K562 (cell line): ENCODE data around the gene CPLANE2. TPM values are rescaled to one million over a fixed set of nuclear protein-coding genes. Genes with fewer than 3 reads are reported as not detected.

Experiments used
- EWSR1 ChIP-seq: fragments of 450-650 bp; IDR thresholded peaks from 2 replicates; pipeline ENCODE4 v1.6.1; 2018; ENCODE audit warnings: borderline replicate concordance, mild to moderate bottlenecking, low read depth, moderate library complexity; ENCODE audit not compliant: partially characterized antibody
- NCOA4 ChIP-seq: fragments of 450-650 bp; IDR thresholded peaks from 2 replicates; pipeline ENCODE4 v1.6.1; 2018; ENCODE audit warnings: mild to moderate bottlenecking; ENCODE audit not compliant: partially characterized antibody
- PHF21A ChIP-seq: fragments of 450-650 bp; IDR thresholded peaks from 2 replicates; pipeline ENCODE4 v1.6.1; 2017; ENCODE audit warnings: low read depth, borderline replicate concordance
- PKNOX1 ChIP-seq: fragments of 450-650 bp; IDR thresholded peaks from 2 replicates; pipeline ENCODE4 v1.6.1; 2016
- POLR3G ChIP-seq: IDR thresholded peaks from 2 replicates; pipeline ENCODE4 v1.6.1; 2011; ENCODE audit not compliant: insufficient read length, insufficient replicate concordance; ENCODE audit errors: extremely low read depth
- REST ChIP-seq, 2 experiments: fragments of 450-650 bp; formaldehyde crosslinking in 1 of 2; IDR thresholded peaks; 2 replicates each; pipeline versions ENCODE4 v1.4.0 to v1.6.1; 2014 to 2020; ENCODE audit warnings: mild to moderate bottlenecking in 2 of 2, borderline replicate concordance in 1 of 2, low read depth in 1 of 2
- RUNX1 ChIP-seq: sonication (generic); IDR thresholded peaks from 2 replicates; pipeline ENCODE4 v1.6.1; 2016; ENCODE audit warnings: antibody characterized with exemption, low read depth
- SP1 ChIP-seq: sonication (generic); formaldehyde crosslinking; IDR thresholded peaks from 2 replicates; pipeline ENCODE4 v1.8.1; 2022; ENCODE audit warnings: mild to moderate bottlenecking, missing genetic modification reagents
- SUPT5H ChIP-seq: fragments of 450-650 bp; IDR thresholded peaks from 2 replicates; pipeline ENCODE4 v1.6.1; 2016
- ZNF316 ChIP-seq: fragments of 450-650 bp; IDR thresholded peaks from 2 replicates; pipeline ENCODE4 v1.6.1; 2016
- ZNF79 ChIP-seq: fragments of 250-450 bp; sonication (Bioruptor Pico); IDR thresholded peaks from 2 replicates; pipeline ENCODE4 v1.4.0; 2020; ENCODE audit warnings: low read depth, mild to moderate bottlenecking, moderate library complexity
- polyA plus RNA-seq, 8 experiments: library from polyadenylated mRNA; depleted of rRNA in 4 of 8; stranded (reverse) in 5 of 8; unstranded in 3 of 8; fragments of >200 nt; fragmentation: Nextera tagmentation in 2 of 8; fragmentation: Illumina TruSeq in 1 of 8; extraction: Ambion mirVana in 2 of 8; extraction: Trizol in 1 of 8; gene quantifications; 2 replicates each; pipeline versions ENCODE4 v1.2.1 to v1.2.3, GENCODE V29; 2011 to 2014; ENCODE audit warnings: inconsistent platforms in 1 of 8, missing spikeins in 1 of 8
- total RNA-seq, 7 experiments: library from RNA; depleted of rRNA in 6 of 7; stranded (reverse); fragments of >200 nt in 6 of 7; fragmentation: Illumina TruSeq in 2 of 7; extraction: Trizol in 2 of 7; gene quantifications; 2 replicates each; pipeline versions ENCODE4 v1.2.1 to v1.2.3, GENCODE V29; 2011 to 2021; ENCODE audit warnings: low replicate concordance in 1 of 7
- TF ChIP-seq, protein P1 (sequence below): IDR thresholded peaks from 2 replicates; pipeline ENCODE4 v1.6.1; 2014; ENCODE audit warnings: antibody characterized with exemption

The CPLANE2 gene
- total and polyA plus RNA-seq, 9 of the 15 experiments (the other 6 are each of a cell fraction or from before 2014, with no cell fraction given), result 0.17 to 20.9 (median 8.1) TPM

GRCh38 chr1:16236511-16237342 is at the start of gene CPLANE2 (continued):
- TF ChIP-seq, protein P1, sequence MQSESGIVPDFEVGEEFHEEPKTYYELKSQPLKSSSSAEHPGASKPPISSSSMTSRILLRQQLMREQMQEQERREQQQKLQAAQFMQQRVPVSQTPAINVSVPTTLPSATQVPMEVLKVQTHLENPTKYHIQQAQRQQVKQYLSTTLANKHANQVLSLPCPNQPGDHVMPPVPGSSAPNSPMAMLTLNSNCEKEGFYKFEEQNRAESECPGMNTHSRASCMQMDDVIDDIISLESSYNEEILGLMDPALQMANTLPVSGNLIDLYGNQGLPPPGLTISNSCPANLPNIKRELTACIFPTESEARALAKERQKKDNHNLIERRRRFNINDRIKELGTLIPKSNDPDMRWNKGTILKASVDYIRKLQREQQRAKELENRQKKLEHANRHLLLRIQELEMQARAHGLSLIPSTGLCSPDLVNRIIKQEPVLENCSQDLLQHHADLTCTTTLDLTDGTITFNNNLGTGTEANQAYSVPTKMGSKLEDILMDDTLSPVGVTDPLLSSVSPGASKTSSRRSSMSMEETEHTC, result no peak
- TF ChIP-seq ZNF316 (no peak), ZNF79 (CRISPR knock-in tag) (no peak), PKNOX1 (peak; percentile 27; the same call in 1 of the 2 replicates), RUNX1 (no peak), NCOA4 (no peak), REST (IDR thresholded peaks at IDR 0.05; ENCODE audit: borderline replicate concordance) (no peak), REST (CRISPR knock-in tag; IDR thresholded peaks at IDR 0.05; ENCODE audit: low read depth) (0 out of 2 replicates have a peak, but pooled peaks have one; percentile 34), SP1 (CRISPR knock-in tag) (0 out of 2 replicates have a peak, but pooled peaks have one; percentile 36), PHF21A (no peak), EWSR1 (no peak), SUPT5H (peak; percentile 84), POLR3G (no peak)
